Measurements from ENCODE around the gene TNFRSF21.

TNFRSF21 gene

GRCh38 chr6:47254906-47255305 is 54.8 kb downstream of the TNFRSF21 start:
- no peak for FAIRE-seq
- DNase-seq (ENCODE audit: insufficient read length, low spot score) = no peak

- DNase-seq (ENCODE audit: insufficient read length, low spot score) = no peak
- FAIRE-seq = no peak
These were observed 55.7 kb downstream of the TNFRSF21 start for GRCh38 chr6:47254051-47254450.

- FAIRE-seq = no peak
These were observed 56.6 kb downstream of the TNFRSF21 start for GRCh38 chr6:47253136-47253535.

GRCh38 chr6:47252633-47253032 is 57.1 kb downstream of the TNFRSF21 start:
- FAIRE-seq = no peak

More at GRCh38 chr6:47253136-47253535, 56.6 kb downstream of the TNFRSF21 start:
- no peak for DNase-seq (ENCODE audit: insufficient read length, low spot score)

GRCh38 chr6:47251396-47251795 is 58.3 kb downstream of the TNFRSF21 start:
- DNase-seq (ENCODE audit: insufficient read length, low spot score) (no peak), FAIRE-seq (no peak)

More at GRCh38 chr6:47252633-47253032, 57.1 kb downstream of the TNFRSF21 start:
- no peak for DNase-seq (ENCODE audit: insufficient read length, low spot score)

- DNase-seq (ENCODE audit: insufficient read length, low spot score) (no peak), FAIRE-seq (no peak)
These were observed 59.4 kb downstream of the TNFRSF21 start for GRCh38 chr6:47250302-47250701.

GRCh38 chr6:47248446-47248845 is 61.3 kb downstream of the TNFRSF21 start:
- DNase-seq (ENCODE audit: insufficient read length, low spot score) (no peak), FAIRE-seq (no peak)

GRCh38 chr6:47247227-47247797 is 62.4 kb downstream of the TNFRSF21 start:
- DNase-seq (ENCODE audit: insufficient read length, low spot score) = no peak
- FAIRE-seq = no peak

GRCh38 chr6:47246551-47246950 is 63.2 kb downstream of the TNFRSF21 start:
- FAIRE-seq = no peak
- DNase-seq (ENCODE audit: insufficient read length, low spot score) = no peak

GRCh38 chr6:47245745-47246371 is 63.8 kb downstream of the TNFRSF21 start:
- FAIRE-seq (no peak), DNase-seq (ENCODE audit: insufficient read length, low spot score) (no peak)

- FAIRE-seq = peak; percentile 55
These were observed 67.0 kb downstream of the TNFRSF21 start for GRCh38 chr6:47242483-47243386.

GRCh38 chr6:47241742-47242482 is 67.8 kb downstream of the TNFRSF21 start:
- no peak for FAIRE-seq
- DNase-seq (ENCODE audit: insufficient read length, low spot score) = no peak

More at GRCh38 chr6:47242483-47243386, 67.0 kb downstream of the TNFRSF21 start:
- DNase-seq (ENCODE audit: insufficient read length, low spot score) = peak; percentile 86

GRCh38 chr6:47240277-47240890 is 69.3 kb downstream of the TNFRSF21 start:
- no peak for FAIRE-seq
- no peak for DNase-seq (ENCODE audit: insufficient read length, low spot score)

- DNase-seq (ENCODE audit: insufficient read length, low spot score) = no peak
- no peak for FAIRE-seq
These were observed 70.2 kb downstream of the TNFRSF21 start for GRCh38 chr6:47239546-47239945.

GRCh38 chr6:47238456-47238995 is 71.2 kb downstream of the TNFRSF21 start:
- FAIRE-seq = no peak
- DNase-seq (ENCODE audit: insufficient read length, low spot score) = no peak

- no peak for DNase-seq (ENCODE audit: insufficient read length, low spot score)
- FAIRE-seq = no peak
These were observed 72.5 kb downstream of the TNFRSF21 start for GRCh38 chr6:47237196-47237595.

- DNase-seq (ENCODE audit: insufficient read length, low spot score) (no peak), FAIRE-seq (no peak)
These were observed 73.5 kb downstream of the TNFRSF21 start for GRCh38 chr6:47235964-47236760.

- DNase-seq (ENCODE audit: insufficient read length, low spot score) (no peak), FAIRE-seq (no peak)
These were observed 74.3 kb downstream of the TNFRSF21 start for GRCh38 chr6:47235421-47235820.

GRCh38 chr6:47234266-47234933 is 75.3 kb downstream of the TNFRSF21 start:
- no peak for FAIRE-seq
- no peak for DNase-seq (ENCODE audit: insufficient read length, low spot score)
